Stimulated activated CD4-positive, alpha-beta T cell treated with anti-CD3 and anti-CD28 coated beads, Interleukin-2, amount 100 ng/mL, for 48 hours (primary cell): ENCODE measurements around the gene FCHO1.
A peak's percentile ranks its signal among the peaks of the same experiment; 100 is the strongest.
"Not testable (repeated sequence)": the region's sequence is repeated elsewhere in the genome, so short reads cannot be mapped to it uniquely, and the experiment has no call there.

Source experiments
- DNase-seq, 2 donors: peaks; one replicate each; pipeline ENCODE4 v3.0.0-alpha.2; 2020

Gene FCHO1

DNA sequence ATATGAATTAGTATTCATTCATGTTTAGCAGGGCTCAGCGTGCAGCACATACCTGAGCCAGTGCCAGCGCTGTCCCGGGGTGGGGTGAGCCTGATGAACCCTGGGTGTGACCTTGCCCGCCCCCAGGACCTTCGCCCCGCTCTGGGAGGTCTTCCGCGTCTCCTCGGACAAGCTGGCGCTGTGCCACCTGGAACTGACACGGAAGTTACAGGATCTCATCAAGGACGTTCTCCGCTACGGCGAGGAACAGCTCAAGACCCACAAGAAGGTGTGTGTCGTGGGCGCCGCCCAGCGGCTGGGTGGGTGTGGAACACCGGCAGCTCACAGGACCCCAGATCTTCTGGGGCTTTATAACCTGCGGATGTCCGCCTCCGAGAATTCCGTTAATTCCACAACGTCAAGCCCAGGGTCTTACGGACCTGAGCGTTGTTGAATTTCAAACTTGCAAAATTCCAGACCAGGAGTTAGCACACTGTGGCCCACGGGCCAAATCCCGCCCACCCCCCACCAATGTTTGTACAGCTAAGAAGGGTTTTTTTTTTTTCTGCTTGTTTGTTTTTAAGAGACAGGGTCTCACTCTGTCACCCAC, 15.4 kb downstream of the FCHO1 start:
- DNase-seq = no peak

DNA sequence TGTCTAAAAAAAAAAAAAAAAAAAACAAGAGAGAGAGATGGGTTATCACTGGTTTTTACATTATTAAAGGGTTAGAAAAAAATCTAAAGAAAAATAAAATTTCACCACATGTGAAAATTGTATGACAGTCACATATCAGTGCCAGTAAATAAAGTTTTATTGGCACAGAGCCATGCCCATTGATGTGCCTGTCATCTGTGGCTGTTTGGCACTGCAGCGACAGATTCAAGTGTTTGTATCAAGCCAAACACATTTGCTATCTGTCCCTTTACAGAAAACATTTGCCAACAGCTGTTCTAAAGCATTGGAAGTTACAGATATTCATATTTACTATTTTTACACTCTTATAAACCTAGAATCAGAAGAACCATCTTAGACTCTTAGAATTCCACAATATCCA, 16.3 kb downstream of the FCHO1 start:
- no peak for DNase-seq

DNA sequence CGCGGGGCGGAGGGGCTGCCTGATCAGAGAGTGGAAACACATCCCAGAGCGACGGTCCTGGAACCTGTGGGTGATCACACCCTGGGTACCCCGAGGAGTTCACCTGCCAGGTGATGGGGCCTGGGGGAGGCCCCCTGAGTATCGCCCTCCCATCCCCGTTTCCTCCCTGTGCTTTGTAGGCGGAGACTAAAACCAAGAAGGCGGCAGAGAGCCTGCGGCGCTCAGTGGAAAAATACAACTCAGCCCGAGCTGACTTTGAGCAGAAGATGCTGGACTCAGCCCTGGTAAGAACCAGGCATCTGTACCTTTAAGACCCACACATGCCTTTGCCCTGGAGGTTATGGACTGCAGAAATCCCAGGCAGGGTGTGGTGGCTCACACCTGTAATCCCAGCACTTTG, 19.3 kb downstream of the FCHO1 start:
- no peak for DNase-seq

DNA sequence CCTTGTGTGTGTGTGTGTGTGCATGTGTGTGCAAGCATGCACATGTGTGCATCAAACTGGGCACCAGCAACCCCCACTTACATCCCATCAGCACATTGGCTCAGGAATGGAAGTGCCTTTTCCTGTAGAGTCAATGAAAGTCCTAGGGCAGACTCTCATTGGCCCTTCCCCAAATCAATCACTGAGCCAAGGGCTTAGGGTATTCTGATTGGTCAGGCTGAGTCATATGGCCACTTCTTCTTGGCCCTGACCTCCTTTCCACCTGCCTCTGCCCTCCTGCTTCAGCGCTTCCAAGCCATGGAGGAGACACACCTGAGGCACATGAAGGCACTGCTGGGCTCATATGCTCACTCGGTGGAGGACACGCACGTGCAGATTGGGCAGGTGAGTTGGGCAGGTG, 20.9 kb downstream of the FCHO1 start:
- no peak for DNase-seq

DNA sequence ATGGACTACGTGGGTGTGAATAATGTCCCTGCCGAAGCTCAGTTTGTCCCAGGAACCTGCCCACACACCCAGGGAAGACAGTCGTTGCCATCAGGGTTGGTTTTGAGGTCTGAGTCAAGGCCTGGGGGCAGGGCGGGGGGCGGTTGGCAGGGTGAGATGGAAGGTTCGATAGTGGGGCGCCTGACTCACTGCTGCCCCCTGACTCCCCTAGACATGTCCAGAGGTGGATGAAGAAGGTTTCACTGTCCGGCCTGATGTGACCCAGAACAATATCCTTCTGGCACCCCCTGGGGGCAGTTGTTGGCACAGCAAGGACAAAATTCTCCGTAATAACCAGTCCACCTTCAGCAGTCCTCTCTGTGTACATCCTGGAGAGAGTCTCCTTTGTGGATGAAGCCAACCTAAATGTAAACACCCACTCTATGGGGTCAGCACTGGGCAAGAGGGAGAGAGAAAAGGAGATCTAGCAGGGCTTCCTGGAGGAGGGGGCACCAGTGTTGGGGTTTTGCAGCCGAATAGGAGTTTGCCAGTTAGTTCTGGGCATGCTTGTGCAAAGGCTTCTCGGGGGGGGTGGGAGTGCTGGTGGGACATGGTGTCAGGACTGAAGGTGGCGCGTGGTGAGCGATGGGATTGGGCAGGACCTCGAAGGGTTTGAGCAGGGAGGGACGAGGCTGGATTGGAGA, 24.1 kb downstream of the FCHO1 start:
- peak; percentile 38 to 43 for DNase-seq

DNA sequence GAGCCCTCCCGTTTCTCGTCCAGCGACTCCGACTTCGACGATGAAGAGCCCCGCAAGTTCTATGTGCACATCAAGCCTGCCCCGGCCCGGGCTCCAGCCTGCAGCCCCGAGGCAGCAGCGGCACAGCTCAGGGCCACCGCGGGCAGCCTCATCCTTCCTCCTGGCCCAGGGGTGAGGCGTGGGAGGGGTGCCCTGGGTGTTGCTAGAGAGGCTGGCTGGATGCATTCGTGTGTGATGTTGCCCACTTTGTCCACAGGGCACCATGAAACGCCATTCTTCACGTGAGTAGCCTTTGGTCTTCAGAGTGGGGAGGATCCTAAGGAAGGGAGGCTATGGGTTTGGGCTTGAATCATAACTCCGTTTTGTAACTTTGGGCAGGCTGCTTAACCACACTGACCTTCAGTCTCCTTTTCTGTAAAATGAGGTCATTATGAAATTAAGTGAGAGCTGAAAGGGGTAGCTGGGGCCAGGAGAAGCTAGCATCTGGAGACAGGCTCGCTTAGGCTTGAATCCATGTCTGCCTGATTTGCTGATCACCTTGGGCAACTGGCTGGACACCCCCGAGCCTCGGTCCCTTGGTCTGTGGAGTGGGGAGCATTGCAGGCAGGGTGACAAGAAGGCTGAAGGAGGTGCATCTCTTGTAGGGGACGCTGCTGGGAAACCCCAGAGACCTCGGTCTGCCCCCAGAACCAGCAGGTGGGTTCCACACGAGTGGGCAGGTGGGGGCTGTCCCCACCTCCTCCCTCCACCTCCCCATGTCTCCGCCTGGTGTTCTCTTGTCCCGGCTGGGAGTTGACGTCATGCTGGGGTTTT, 24.9 kb downstream of the FCHO1 start:
- no peak for DNase-seq

DNA sequence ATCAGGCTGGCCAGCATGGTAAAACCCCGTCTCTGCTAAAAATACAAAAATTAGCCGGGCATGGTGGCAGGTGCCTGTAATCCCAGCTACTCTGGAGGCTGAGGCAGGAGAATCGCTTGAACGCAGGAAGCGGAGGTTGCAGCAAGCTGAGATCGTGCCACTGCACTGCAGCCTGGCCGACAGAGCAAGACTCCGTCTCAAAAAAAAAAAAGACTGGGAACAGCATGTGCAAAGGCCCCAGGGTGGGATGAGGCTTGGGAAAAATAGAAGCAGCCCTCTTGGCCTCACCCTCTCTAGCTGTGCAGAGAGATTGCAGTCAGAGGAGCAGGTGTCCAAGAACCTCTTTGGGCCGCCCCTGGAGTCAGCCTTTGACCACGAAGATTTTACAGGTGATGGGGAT, 26.6 kb downstream of the FCHO1 start:
- not testable (repeated sequence) for DNase-seq

DNA sequence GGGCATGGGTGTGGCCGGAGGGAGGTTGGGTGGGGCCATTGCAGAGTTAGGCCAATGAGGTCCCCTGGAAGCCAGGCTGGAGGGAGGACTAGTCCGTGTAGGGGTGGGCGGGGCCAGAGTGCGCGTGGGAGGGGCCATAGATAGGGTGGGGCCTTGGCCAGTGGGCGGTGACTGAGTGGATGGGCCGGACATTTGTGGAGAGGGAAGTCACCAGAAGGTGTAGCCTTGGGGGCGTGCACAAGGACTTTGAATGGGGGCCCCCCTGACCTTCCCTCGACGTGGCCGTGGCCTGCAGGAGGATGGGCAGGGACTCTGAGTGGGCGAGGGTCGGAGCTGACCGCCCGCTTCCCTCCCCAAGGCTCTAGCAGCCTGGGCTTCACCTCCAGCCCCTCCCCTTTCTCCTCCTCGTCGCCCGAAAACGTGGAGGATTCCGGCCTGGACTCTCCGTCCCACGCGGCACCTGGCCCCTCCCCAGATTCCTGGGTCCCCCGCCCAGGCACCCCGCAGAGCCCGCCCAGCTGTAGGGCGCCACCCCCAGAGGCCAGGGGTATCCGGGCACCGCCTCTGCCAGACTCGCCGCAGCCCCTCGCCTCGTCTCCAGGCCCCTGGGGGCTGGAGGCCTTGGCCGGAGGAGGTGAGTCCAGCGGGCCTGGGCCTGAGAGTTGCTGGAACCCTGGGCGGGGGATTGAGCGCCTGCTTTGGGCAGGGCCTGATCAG, 27.1 kb downstream of the FCHO1 start:
- DNase-seq = peak; percentile 55 to 61

DNA sequence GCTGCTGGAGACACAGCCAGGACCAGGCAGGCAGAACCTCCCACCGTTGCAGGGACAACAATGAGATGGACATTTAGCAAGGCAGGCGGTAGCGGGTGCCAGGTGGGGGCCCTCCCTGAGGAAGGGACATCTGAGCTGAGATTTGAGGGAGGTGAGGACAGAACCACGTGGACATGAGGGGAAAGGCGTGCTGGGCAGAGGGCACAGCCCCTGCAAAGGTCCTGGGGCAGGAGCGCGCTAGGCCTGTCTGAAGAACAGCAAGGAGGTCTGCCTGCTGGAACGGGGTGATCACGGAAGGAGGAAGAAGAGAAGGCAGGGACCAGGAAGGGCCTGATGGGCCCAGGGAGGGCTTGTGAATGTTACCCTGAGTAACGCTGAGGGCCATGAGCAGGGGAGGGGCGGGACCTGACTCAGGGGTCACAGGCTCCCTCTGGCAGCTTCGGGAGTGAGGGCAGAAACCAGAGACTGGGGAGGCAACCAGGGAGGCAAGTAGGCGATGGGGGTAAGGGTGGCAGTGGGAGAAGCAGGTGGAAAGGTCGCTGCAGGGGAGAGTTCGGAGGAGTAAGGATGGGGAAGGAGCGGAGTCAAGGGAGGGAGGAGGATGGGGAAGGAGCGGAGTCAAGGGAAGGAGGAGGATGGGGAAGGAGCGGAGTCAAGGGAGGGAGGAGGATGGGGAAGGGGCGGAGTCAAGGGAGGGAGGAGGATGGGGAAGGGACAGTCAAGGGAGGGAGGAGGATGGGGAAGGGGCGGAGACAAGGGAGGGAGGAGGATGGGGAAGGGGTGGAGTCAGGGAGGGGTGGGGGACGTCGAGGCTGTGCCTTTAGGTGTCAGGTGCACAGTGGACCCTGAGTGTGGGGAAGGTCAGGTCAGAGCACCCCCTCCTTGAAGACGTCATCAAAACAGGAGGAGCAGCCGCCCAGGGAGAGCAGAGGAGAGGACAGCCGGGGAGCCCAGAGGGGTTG, 28.0 kb downstream of the FCHO1 start:
- no peak for DNase-seq

DNA sequence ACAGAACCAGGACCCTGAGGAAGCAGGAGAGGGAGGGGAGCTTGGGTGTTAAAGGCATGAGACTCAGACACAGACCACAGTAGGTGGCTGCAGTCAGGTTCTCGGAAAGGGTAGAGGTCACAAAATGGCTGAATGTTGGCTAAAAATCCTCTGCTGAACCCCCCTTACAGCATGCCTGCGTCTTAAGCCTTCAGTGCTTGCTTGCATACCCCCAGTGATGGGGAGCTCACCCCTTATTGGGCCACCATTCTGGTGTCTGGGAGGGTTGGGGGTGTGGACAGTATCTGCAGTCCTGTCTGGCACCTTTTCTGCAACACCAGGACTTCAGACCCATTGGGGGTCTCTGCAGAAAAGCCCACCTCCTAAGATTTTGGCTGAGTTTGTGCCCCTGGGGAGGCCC, 29.5 kb downstream of the FCHO1 start:
- no peak for DNase-seq

DNA sequence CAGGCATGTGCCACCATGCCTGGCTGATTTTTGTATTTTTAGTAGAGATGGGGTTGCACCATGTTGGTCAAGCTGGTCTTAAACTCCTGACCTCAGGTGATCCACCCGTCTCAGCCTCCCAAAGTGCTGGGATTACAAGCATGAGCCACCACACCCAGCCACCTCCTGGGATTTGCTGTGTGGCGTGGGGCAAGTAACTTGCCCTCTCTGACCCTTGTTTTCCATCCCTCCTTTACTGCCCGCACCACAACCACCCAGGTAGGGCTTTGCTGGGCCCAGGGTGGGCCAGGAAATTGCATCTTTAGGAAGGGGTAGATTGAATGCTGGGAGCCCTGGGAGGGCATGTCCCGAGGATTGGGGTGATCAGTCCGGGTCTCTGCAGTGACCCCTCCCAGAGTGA, 32.4 kb downstream of the FCHO1 start:
- not testable (repeated sequence) for DNase-seq

DNA sequence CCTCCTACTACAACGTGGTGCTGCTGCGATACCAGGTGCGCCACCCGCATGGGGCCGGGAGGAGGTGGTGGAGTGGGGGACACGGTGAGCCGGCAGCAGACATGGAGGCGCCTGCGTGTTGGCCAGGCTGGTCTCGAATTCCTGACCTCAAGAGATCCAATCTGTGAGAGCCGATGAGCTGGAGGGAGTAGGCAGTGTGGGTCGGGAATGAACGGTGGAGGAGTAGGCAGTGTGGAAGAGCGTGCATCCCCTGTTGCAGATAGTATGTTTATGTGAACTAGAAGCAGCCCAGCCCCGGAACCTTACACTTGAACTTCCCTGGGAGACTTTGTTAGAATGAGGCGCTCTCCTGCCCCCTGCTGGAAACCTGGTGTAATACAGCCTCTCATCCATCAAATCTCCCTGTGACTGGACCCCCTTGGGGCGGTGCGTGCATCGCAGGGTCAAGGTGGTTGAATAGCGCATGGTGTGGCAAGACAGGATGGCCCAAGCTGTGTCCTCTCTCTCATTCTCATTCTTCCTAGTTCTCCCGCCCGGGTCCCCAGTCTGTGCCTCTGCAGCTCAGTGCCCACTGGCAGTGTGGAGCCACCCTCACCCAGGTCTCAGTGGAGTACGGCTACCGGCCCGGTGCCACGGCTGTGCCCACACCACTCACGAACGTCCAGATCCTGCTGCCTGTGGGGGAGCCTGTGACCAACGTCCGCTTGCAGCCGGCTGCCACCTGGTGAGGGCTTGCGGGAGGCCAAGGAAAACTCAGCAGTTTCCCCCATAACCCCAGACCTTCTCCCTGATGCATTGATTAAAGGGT, 33.1 kb downstream of the FCHO1 start:
- DNase-seq = peak; percentile 75 to 76

DNA sequence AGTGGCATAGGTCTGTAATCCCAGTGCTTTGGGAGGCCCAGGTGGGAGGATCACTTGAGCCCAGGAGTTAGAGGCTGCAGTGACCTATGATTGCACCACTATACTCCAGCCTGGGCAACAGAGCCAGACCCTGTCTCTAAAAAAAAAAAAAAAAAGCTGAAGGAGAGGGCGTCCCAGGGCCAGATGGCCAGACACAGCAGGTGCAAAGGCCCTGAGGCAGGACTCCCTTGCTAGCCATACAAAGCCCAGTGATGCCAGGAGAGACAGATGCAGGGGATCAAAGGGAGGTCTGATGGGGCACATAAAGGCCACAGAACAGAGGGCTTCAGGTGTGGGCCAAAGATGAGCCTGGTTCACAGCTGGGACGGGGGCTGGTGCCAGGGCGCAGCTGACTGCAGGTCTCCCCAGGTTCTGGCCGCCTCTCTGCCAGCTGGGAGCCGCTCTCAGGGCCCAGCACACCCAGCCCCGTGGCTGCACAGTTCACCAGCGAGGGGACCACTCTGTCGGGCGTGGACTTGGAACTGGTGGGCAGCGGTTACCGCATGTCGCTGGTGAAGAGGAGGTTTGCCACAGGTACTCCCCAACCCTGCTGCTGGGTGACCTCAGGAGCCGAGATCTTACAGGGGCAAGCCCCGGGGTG, 36.1 kb downstream of the FCHO1 start:
- DNase-seq = no peak

DNA sequence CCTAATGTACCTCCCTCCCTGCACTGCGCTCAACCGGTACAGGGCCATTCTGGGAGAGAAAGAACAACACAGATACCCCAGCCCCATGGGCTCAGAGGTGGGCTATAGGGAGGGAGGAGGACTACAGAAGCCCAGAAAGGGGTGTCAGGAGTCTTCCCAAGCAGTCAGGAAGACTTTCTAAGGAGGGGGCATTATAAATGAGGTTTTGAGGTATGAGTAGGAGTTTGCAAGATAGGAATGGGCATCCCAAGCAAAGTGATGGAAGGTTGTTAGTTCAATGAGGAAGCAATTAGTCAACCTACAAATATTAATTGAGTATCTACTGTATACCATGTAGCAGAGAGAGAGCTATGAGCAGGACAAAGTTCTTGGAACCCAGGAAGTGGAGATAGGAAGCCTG, 37.4 kb downstream of the FCHO1 start:
- DNase-seq = no peak

DNA sequence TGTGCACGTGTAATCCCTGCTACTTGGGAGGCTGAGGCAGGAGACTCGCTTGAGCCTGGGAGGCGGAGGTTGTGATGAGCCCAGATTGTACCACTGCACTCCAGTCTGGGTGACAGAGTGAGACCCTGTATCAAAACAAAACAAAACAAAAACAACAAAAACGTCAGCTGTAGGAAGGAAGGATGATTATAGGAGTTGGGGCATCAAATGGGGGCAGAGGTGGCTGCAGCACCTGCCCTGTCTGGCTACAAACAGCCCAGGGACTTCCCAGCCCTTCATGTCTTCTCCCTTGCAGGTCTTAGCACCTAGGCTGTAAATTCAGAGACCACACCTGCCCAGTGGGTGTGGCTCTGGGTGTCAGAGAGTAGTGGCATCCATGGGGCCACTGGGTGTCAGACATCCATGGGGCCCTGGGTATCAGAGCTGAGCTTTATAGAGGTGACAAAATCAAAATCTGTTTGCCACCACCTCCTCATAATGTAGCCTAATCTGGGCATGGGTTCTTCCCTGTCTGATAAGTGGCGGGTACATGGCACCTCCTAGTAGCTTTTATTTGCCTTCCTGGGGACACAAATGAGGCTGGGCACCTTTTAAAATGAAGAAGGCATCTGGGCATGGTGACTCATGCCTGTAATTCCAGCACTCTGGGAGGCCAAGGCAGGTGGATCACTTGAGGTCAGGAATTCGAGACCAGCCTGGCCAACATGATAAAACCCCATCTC, 38.9 kb downstream of the FCHO1 start:
- DNase-seq = no peak

DNA sequence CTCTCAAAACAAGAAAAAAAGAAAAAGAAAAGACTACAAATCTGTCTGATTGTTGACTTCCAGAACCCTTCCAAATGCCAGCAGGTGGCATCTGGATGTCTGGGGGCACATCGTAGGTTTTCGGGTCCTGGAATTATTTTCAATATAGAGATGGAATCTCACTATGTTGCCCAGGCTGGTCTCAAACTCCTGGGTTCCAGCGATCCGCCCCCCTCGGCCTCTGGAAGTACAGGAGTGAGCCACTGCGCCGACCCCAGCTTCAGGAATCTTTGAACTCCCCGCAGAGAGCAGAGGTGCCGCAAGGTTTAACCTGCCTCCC, 43.1 kb downstream of the FCHO1 start:
- no peak for DNase-seq

DNA sequence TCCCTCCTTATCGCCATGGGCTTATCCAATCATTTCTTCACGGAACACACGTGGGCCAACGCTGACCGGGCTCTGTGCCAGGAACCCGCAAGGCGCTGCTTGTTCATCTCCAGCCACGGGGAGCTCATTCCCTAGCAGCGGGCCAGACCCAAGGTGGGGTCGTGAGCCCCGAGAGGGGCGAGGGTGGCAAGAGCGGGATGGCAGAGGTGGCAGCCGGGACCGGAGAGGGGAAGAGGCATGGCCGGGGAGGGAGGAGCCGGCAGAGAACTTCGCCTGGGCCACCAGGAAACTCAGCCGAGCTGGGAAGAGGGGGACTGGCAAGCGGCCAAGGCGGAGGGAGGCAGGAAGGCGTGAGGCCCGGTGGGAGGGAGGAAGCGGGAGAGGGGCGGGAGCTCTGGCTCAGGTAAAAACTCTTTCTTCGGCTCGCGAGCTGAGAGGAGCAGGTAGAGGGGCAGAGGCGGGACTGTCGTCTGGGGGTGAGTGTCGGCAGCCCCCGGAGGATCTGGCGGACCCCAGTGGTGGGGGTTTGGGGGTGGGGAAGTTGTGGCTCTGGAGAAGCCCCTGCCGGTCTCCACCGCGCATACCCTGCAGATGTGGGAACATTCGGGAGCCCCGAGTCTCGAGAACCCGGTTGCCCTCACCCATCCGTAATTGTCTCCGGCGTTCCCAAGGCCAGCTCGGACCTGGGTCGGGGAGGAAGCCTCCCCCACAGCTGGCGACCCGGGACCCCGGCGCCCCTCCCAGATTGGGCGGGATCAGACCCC, 43.6 kb downstream of the FCHO1 start, which contains the start of gene B3GNT3:
B3GNT3 (plus strand) TSS at position 408 of the 764 bp plus-strand sequence. CDS start 12,670 bp downstream, outside the sequence.
- DNase-seq = no peak

DNA sequence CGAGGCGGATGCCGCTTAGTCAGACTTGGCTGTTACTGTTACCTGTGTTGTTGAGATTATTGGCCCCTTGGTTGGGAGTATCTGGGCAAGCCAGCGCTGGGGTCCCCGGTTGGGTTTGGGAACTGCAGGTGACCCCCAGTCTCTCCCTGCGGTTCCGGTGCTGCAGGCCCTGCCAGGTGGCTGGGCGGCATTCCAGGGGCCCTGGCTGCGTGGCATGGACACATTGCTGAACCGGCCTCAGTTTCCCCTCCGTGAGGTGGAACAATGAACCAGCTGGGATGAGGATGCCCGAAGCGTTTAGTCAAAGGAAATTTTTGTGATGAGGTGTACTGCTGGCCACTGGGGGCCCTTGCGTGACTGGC, 44.2 kb downstream of the FCHO1 start:
- DNase-seq = no peak
